GM12878 (cell line): Measurements from ENCODE around the gene ESPL1. TPM values are rescaled to one million over a fixed set of nuclear protein-coding genes. Genes with fewer than 3 reads are reported as not detected.

Source experiments
- ATAC-seq: fragments of 200-7000 bp; cut with Tn5 transposase; 3 replicates; pipeline ENCODE4 v1.9.1; 2020; ENCODE audit warnings: mild to moderate bottlenecking, moderate library complexity
- BruUV-seq: library from RNA; stranded (reverse); fragments of 400-500 nt; replicated peaks from 2 replicates; lab custom pipeline; 2021; lab: Mats Ljungman, UMichigan
- CTCF ChIA-PET: fragments of 300-600 bp; sonication (Branson Sonifier 250); formaldehyde crosslinking; extraction: SDS; loops from one replicate; lab custom pipeline; 2021; ENCODE audit warnings: inconsistent platforms; lab: Yijun Ruan, JAX
- POLR2A ChIA-PET: fragments of 350-600 bp; formaldehyde crosslinking; extraction: SDS; loops from one replicate; lab custom pipeline; 2021; ENCODE audit warnings: inconsistent platforms; lab: Charles Lee
- RAD21 ChIA-PET: fragments of 300-600 bp; sonication (Branson Sonifier 250); formaldehyde crosslinking; loops from one replicate; lab custom pipeline; 2023; ENCODE audit warnings: antibody characterized with exemption; ENCODE audit not compliant: unreplicated experiment; lab: Charles Lee
- SMC1A ChIA-PET: fragments of 300-600 bp; sonication (Branson Sonifier 250); formaldehyde crosslinking; loops from one replicate; lab custom pipeline; 2023; ENCODE audit not compliant: unreplicated experiment, uncharacterized antibody; lab: Charles Lee
- DNase-seq: peaks from one replicate; pipeline ENCODE4 v3.0.0-alpha.2; 2011; ENCODE audit warnings: low read depth, low spot score
- FAIRE-seq: peaks from 3 replicates; lab custom pipeline; 2011; peaks lifted over from hg19 to GRCh38; lab: Jason Lieb, UNC
- H2AFZ ChIP-seq: 2 replicates; pipeline ENCODE4 v1.6.0; 2011; ENCODE audit warnings: low read depth, low read length, control low read depth; ENCODE audit not compliant: control insufficient read depth
- H3K27ac ChIP-seq: 2 replicates; pipeline ENCODE4 v1.5.1; 2011; ENCODE audit warnings: control low read depth; ENCODE audit not compliant: control insufficient read depth, insufficient read depth
- H3K27me3 ChIP-seq, 2 experiments: replicated peaks in 1 of 2; 2 replicates each; pipeline versions ENCODE4 v1.6.0 to v1.6.1; 2011; ENCODE audit warnings: low read length in 1 of 2; ENCODE audit not compliant: control insufficient read depth in 2 of 2, insufficient read depth in 2 of 2
- H3K36me3 ChIP-seq, 2 experiments: 2 replicates each; pipeline ENCODE4 v1.5.1; 2011; ENCODE audit warnings: low read length in 1 of 2; ENCODE audit not compliant: control insufficient read depth in 2 of 2, insufficient read depth in 2 of 2
- H3K4me1 ChIP-seq: 2 replicates; pipeline ENCODE4 v1.6.1; 2011; ENCODE audit warnings: mild to moderate bottlenecking, low read length, moderate library complexity, mixed read lengths; ENCODE audit not compliant: control insufficient read depth, insufficient read depth
- H3K4me2 ChIP-seq: 2 replicates; pipeline ENCODE4 v1.6.0; 2011; ENCODE audit warnings: control low read depth; ENCODE audit not compliant: control insufficient read depth, insufficient read depth
- H3K4me3 ChIP-seq: fragments of 200-600 bp; sonication (generic); 2 replicates; pipeline ENCODE4 v1.5.1; 2016
- H3K79me2 ChIP-seq: 2 replicates; pipeline ENCODE4 v1.6.0; 2011; ENCODE audit warnings: low read length; ENCODE audit not compliant: control insufficient read depth, insufficient read depth
- H3K9ac ChIP-seq: 2 replicates; pipeline ENCODE4 v1.8.0; 2011; ENCODE audit warnings: low read length, control low read depth, mixed read lengths; ENCODE audit not compliant: control insufficient read depth, insufficient read depth
- H3K9me3 ChIP-seq: replicated peaks from 3 replicates; pipeline ENCODE4 v1.5.1; 2011; ENCODE audit warnings: mild to moderate bottlenecking, low read length; ENCODE audit not compliant: control insufficient read depth, insufficient read depth
- H4K20me1 ChIP-seq: 2 replicates; pipeline ENCODE4 v1.6.0; 2011; ENCODE audit not compliant: control insufficient read depth, insufficient read depth
- HDGF ChIP-seq: fragments of 450-650 bp; IDR thresholded peaks from 2 replicates; pipeline ENCODE4 v1.6.1; 2016; ENCODE audit warnings: antibody characterized with exemption
- NFYB ChIP-seq: IDR thresholded peaks from 2 replicates; pipeline ENCODE4 v1.6.1; 2011; ENCODE audit warnings: low read depth, mild to moderate bottlenecking, low read length, improper control_type of control experiment, moderate library complexity; ENCODE audit not compliant: insufficient read depth
- SREBF1 ChIP-seq: IDR thresholded peaks from 2 replicates; pipeline ENCODE4 v1.6.1; 2012; ENCODE audit warnings: mild to moderate bottlenecking, low read length
- ZNF217 ChIP-seq: fragments of 450-650 bp; IDR thresholded peaks from 2 replicates; pipeline ENCODE4 v1.6.1; 2017; ENCODE audit warnings: antibody characterized with exemption, mild to moderate bottlenecking
- ZNF274 ChIP-seq: IDR thresholded peaks from one replicate; pipeline ENCODE4 v1.8.0; 2011; ENCODE audit not compliant: insufficient read length, insufficient read depth
- WGBS: methylation state at CpG from one replicate; pipeline ENCODE4 v1.1.6; 2016; ENCODE audit warnings: low lambda C conversion rate; ENCODE audit not compliant: insufficient replicate concordance, insufficient coverage; ENCODE audit errors: missing lambda C conversion rate; 5-methylcytosine and 5-hydroxymethylcytosine counted together
- in situ Hi-C: fragments of 300-500 bp; cut with MboI; formaldehyde crosslinking; loops from 9 replicates; pipeline ENCODE4 v1.14.3; 2018; ENCODE audit warnings: mixed read lengths
- intact Hi-C: fragments of 100-400 bp; cut with micrococcal nuclease; formaldehyde crosslinking; loops from one replicate; pipeline ENCODE4 v1.14.2; 2022; ENCODE audit not compliant: unreplicated experiment
- polyA plus RNA-seq, 11 experiments: library from polyadenylated mRNA; depleted of rRNA in 4 of 11; unstranded in 6 of 11; stranded (reverse) in 5 of 11; fragments of >200 nt; fragmentation: Nextera tagmentation in 4 of 11; fragmentation: Illumina TruSeq in 1 of 11; extraction: Ambion mirVana in 4 of 11; extraction: Trizol in 1 of 11; gene quantifications; 1 replicate in 1 of 11; 2 replicates in 10 of 11; pipeline versions ENCODE4 v1.2.1 to v1.2.3, GENCODE V29; 2011 to 2016; ENCODE audit warnings: inconsistent platforms in 2 of 11, missing spikeins in 2 of 11, low read depth in 1 of 11
- total RNA-seq, 4 experiments: library from RNA; depleted of rRNA in 3 of 4; stranded (reverse); fragments of >200 nt in 3 of 4; fragmentation: Illumina TruSeq in 1 of 4; extraction: Trizol in 1 of 4; gene quantifications; 2 replicates each; pipeline versions ENCODE4 v1.2.1 to v1.2.3, GENCODE V29; 2013 to 2021
- TF ChIP-seq, protein P1 (sequence below): IDR thresholded peaks from 2 replicates; pipeline ENCODE4 v1.6.1; 2011; ENCODE audit warnings: borderline replicate concordance, low read depth, mild to moderate bottlenecking, moderate library complexity, mixed read lengths, low read length; ENCODE audit not compliant: insufficient read depth; ENCODE audit errors: extremely low read length
- TF ChIP-seq, protein P2 (sequence below): fragments of 450-650 bp; formaldehyde crosslinking; IDR thresholded peaks from 2 replicates; pipeline ENCODE4 v1.4.0; 2020; ENCODE audit warnings: mild to moderate bottlenecking, moderate library complexity

The ESPL1 gene
- total and polyA plus RNA-seq, 10 of the 15 experiments (the other 5 are each of a cell fraction or from before 2014, with no cell fraction given), result 2.1 to 61.9 (median 21.2) TPM

DNA sequence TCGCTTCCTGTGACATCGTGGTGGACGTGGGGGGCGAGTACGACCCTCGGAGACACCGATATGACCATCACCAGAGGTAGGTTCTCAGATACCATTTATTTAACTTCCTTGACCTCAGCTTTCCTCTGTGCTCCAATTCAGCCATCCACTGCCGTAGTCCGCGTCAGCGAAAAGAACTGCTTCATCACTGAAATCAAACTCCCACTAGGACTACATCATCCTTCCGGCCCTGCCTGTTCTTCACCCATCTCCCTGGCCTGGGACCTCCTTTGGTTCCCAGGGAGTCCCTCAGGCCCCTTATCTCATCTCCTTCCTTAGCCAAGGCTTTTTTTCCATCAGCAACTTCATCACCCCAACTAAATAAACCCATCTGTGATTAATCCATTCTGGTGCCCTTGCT lies 32.1 kb downstream of the ESPL1 start:
- Histone ChIP-seq H3K4me1 (peaks cover 25% of the 10 kb centered on the region), H3K4me2 (peak overlapping the region; percentile 90), H3K4me3 (peak overlapping the region; percentile 88), H3K27me3 (no peaks in the 10 kb centered on the region), H3K27ac (peak overlapping the region; percentile 64), H3K9me3 (no peaks in the 10 kb centered on the region), H4K20me1 (no peaks in the 10 kb centered on the region; the same call in 1 of the 2 replicates), H2AFZ (peak overlapping the region; percentile 76), H3K36me3 (peaks cover 1 to 9% of the 10 kb centered on the region in 2 experiments; a peak in 3 of 4 replicates), H3K9ac (peak overlapping the region; percentile 84), H3K79me2 (peaks cover 31% of the 10 kb centered on the region)
- ATAC-seq (no peak), FAIRE-seq (no peak), DNase-seq (no peak)
- in situ Hi-C loops (no loop called here), intact Hi-C loops (no loop called here)
- WGBS, result 21% methylated on average over 12 of the region's 12 CpGs
- RAD21 ChIA-PET, result interaction anchor here (1.0 to 6.2 kb wide), 4 partner anchors 20 to 91 kb away, joined by 5 to 43 read pairs (median 10); partner anchors contain the start of gene AAAS
- POLR2A ChIA-PET, result interaction anchor here (4.4 kb wide), 1 partner anchor 21 kb away, joined by 42 read pairs; the partner anchor contains the start of gene AAAS
- CTCF ChIA-PET, result interaction anchor here (0.8 to 11.9 kb wide), 5 partner anchors 23 to 141 kb away, joined by 3 to 142 read pairs (median 6); partner anchors contain the start of gene AAAS
- BruUV-seq, result no TSS peak
- SMC1A ChIA-PET, result interaction anchor here (4.0 kb wide), 1 partner anchor 22 kb away, joined by 46 read pairs; the partner anchor contains the start of gene AAAS
- no peak for TF ChIP-seq NFYB
- TF ChIP-seq, protein P1, sequence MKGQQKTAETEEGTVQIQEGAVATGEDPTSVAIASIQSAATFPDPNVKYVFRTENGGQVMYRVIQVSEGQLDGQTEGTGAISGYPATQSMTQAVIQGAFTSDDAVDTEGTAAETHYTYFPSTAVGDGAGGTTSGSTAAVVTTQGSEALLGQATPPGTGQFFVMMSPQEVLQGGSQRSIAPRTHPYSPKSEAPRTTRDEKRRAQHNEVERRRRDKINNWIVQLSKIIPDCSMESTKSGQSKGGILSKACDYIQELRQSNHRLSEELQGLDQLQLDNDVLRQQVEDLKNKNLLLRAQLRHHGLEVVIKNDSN, result no peak
- TF ChIP-seq, protein P2, sequence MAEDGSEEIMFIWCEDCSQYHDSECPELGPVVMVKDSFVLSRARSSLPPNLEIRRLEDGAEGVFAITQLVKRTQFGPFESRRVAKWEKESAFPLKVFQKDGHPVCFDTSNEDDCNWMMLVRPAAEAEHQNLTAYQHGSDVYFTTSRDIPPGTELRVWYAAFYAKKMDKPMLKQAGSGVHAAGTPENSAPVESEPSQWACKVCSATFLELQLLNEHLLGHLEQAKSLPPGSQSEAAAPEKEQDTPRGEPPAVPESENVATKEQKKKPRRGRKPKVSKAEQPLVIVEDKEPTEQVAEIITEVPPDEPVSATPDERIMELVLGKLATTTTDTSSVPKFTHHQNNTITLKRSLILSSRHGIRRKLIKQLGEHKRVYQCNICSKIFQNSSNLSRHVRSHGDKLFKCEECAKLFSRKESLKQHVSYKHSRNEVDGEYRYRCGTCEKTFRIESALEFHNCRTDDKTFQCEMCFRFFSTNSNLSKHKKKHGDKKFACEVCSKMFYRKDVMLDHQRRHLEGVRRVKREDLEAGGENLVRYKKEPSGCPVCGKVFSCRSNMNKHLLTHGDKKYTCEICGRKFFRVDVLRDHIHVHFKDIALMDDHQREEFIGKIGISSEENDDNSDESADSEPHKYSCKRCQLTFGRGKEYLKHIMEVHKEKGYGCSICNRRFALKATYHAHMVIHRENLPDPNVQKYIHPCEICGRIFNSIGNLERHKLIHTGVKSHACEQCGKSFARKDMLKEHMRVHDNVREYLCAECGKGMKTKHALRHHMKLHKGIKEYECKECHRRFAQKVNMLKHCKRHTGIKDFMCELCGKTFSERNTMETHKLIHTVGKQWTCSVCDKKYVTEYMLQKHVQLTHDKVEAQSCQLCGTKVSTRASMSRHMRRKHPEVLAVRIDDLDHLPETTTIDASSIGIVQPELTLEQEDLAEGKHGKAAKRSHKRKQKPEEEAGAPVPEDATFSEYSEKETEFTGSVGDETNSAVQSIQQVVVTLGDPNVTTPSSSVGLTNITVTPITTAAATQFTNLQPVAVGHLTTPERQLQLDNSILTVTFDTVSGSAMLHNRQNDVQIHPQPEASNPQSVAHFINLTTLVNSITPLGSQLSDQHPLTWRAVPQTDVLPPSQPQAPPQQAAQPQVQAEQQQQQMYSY (CRISPR knock-in tag), result no peak
- no peak for TF ChIP-seq SREBF1
- TF ChIP-seq HDGF, result no peak
- no peak for TF ChIP-seq ZNF274
- no peak for TF ChIP-seq ZNF217
